H1 (cell line): ENCODE results near the gene EGLN2. TPM values are rescaled to one million over a fixed set of nuclear protein-coding genes. Genes with fewer than 3 reads are reported as not detected.

ENCODE experiments used
- BRCA1 ChIP-seq: IDR thresholded peaks from 2 replicates; pipeline ENCODE4 v1.6.1; 2012; ENCODE audit warnings: low read depth, low read length, improper control_type of control experiment
- CBX8 ChIP-seq: fragments of 300-800, 300-1000 bp; sonication (generic); IDR thresholded peaks from 2 replicates; pipeline ENCODE4 v1.7.1; 2016; ENCODE audit warnings: low read depth, low read length, borderline replicate concordance
- EP300 ChIP-seq, 2 experiments: IDR thresholded peaks; 1 replicate in 1 of 2; 2 replicates in 1 of 2; pipeline ENCODE4 v1.6.1; 2011 to 2012; ENCODE audit warnings: low read depth in 2 of 2, low read length in 2 of 2, mild to moderate bottlenecking in 2 of 2, borderline replicate concordance in 1 of 2, inconsistent platforms in 1 of 2, moderate library complexity in 1 of 2
- GABPA ChIP-seq: IDR thresholded peaks from 2 replicates; pipeline ENCODE4 v1.6.1; 2011; ENCODE audit warnings: mild to moderate bottlenecking, low read length, moderate library complexity, borderline replicate concordance; ENCODE audit not compliant: insufficient read depth
- HDAC2 ChIP-seq, 2 experiments: fragments of 300-600 bp in 1 of 2; sonication (generic) in 1 of 2; IDR thresholded peaks; 2 replicates each; pipeline ENCODE4 v1.6.1; 2011 to 2012; ENCODE audit warnings: low read depth in 2 of 2, low read length in 2 of 2, mild to moderate bottlenecking in 2 of 2, moderate library complexity in 2 of 2, borderline replicate concordance in 1 of 2, inconsistent platforms in 1 of 2
- JUND ChIP-seq: IDR thresholded peaks from 2 replicates; pipeline ENCODE4 v1.6.1; 2011; ENCODE audit warnings: mild to moderate bottlenecking, improper control_type of control experiment, low read length
- KDM1A ChIP-seq: fragments of 200-600, 300-600 bp; sonication (generic); IDR thresholded peaks from 2 replicates; pipeline ENCODE4 v1.7.1; 2016; ENCODE audit warnings: mild to moderate bottlenecking, low read length, borderline replicate concordance
- KDM5A ChIP-seq: fragments of 200-600 bp; IDR thresholded peaks from 2 replicates; pipeline ENCODE4 v1.7.1; 2012; ENCODE audit warnings: mild to moderate bottlenecking, low read length, inconsistent platforms, mixed read lengths
- MAFK ChIP-seq: IDR thresholded peaks from 2 replicates; pipeline ENCODE4 v1.6.1; 2012; ENCODE audit warnings: low read depth, mild to moderate bottlenecking, improper control_type of control experiment, low read length
- NANOG ChIP-seq: IDR thresholded peaks from 2 replicates; pipeline ENCODE4 v1.6.1; 2011; ENCODE audit warnings: low read length, low read depth, mild to moderate bottlenecking, inconsistent platforms; ENCODE audit not compliant: insufficient read depth, poor library complexity, severe bottlenecking
- POU5F1 ChIP-seq: IDR thresholded peaks from 2 replicates; pipeline ENCODE4 v1.6.1; 2011; ENCODE audit warnings: low read depth, mild to moderate bottlenecking, low read length, moderate library complexity
- RXRA ChIP-seq: IDR thresholded peaks from 2 replicates; pipeline ENCODE4 v1.6.1; 2011; ENCODE audit warnings: low read depth, mild to moderate bottlenecking, low read length, moderate library complexity; ENCODE audit not compliant: insufficient read depth
- SIN3A ChIP-seq, 2 experiments: IDR thresholded peaks in 1 of 2; conservative IDR thresholded peaks in 1 of 2; 2 replicates each; pipeline ENCODE4 v1.6.1; 2011 to 2012; ENCODE audit warnings: low read length in 2 of 2, improper control_type of control experiment in 1 of 2, low read depth in 1 of 2, mild to moderate bottlenecking in 1 of 2
- SP1 ChIP-seq: IDR thresholded peaks from 2 replicates; pipeline ENCODE4 v1.6.1; 2011; ENCODE audit warnings: low read depth, low read length
- SP2 ChIP-seq: IDR thresholded peaks from 2 replicates; pipeline ENCODE4 v1.6.1; 2012; ENCODE audit warnings: mild to moderate bottlenecking, low read length, inconsistent platforms
- TAF7 ChIP-seq: optimal IDR thresholded peaks from 2 replicates; pipeline ENCODE3; 2011; ENCODE audit warnings: low read depth, mild to moderate bottlenecking, inconsistent platforms, low read length, moderate library complexity, borderline replicate concordance
- TBP ChIP-seq: IDR thresholded peaks from 2 replicates; pipeline ENCODE4 v1.6.1; 2011; ENCODE audit warnings: low read depth, low read length, improper control_type of control experiment
- ZNF274 ChIP-seq: IDR thresholded peaks from 2 replicates; pipeline ENCODE4 v1.7.0; 2012; ENCODE audit warnings: low read length, borderline replicate concordance; ENCODE audit errors: extremely low read depth
- polyA plus RNA-seq, 7 experiments: library from polyadenylated mRNA; depleted of rRNA in 3 of 7; stranded (reverse) in 5 of 7; unstranded in 2 of 7; fragments of >200 nt in 5 of 7; fragments of 200-250 nt in 2 of 7; gene quantifications; 1 replicate in 5 of 7; 2 replicates in 1 of 7; 4 replicates in 1 of 7; pipeline versions ENCODE4 v1.2.1 to v1.2.3, GENCODE V29; 2011 to 2013; ENCODE audit warnings: missing spikeins in 2 of 7, mixed read lengths in 2 of 7
- total RNA-seq: library from RNA; stranded (reverse); fragmentation: NEBNext Ultra II Directional; extraction: Animal tissue kit (Norgen Biotek cat#: 25700); gene quantifications from 2 replicates; pipeline ENCODE4 v1.2.1, GENCODE V29; 2021
- TF ChIP-seq, protein P1 (sequence below), 3 experiments: IDR thresholded peaks; 1 replicate in 2 of 3; 2 replicates in 1 of 3; pipeline versions ENCODE4 v1.5.1 to v1.6.1; 2011; ENCODE audit warnings: low read length in 3 of 3, mild to moderate bottlenecking in 3 of 3, inconsistent platforms in 2 of 3, low read depth in 1 of 3, moderate library complexity in 1 of 3; ENCODE audit not compliant: insufficient read depth in 1 of 3; ENCODE audit errors: control extremely low read depth in 1 of 3
- TF ChIP-seq, protein P2 (sequence below): IDR thresholded peaks from 2 replicates; pipeline ENCODE4 v1.6.1; 2011; ENCODE audit warnings: low read depth, mild to moderate bottlenecking, low read length; ENCODE audit not compliant: insufficient read depth

The EGLN2 gene
- total and polyA plus RNA-seq, 2 of the 8 experiments (the other 6 are each of a cell fraction or from before 2014, with no cell fraction given): 86.9 to 103 TPM

DNA sequence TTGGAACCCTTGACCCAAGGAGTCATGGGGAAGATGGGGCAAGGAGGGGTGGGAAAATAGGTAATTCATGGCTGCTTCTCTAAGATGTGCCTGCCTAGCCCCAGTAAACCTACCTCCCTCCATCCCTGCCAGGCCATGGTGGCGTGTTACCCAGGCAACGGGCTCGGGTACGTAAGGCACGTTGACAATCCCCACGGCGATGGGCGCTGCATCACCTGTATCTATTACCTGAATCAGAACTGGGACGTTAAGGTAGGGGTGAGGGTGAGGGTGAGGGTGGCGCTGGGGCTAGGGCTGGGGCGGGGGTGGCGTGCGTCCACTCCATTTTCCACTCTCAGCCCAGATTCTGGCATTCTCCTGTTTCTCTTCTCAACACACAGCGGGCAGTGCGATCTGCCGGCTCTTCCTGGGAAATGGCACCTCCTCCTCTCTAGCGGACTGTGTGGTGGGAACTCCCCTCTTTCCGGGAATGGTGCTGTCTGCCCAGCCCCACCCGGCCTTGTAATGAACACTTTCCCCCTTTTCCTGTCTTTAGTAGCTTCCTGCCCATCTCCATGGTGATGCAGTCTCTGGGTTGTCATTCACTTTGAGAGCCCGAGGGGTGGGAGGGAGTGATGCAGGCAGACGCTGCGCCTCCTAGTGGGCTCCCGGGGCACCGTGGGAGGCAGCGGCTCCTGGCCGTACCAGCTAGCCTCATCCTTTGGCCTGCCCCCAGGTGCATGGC, 7.6 kb downstream of the EGLN2 start (continued):
- TF ChIP-seq JUND: peak; percentile 89
- no peak for TF ChIP-seq CBX8
- TF ChIP-seq TAF7: peak; percentile 36
- TF ChIP-seq EP300 (IDR thresholded peaks at IDR 0.05; ENCODE audit: borderline replicate concordance in 1 of 2, low read depth in 2 of 2, low read length in 2 of 2): peak; percentile 63 to 98
- TF ChIP-seq SIN3A (conservative IDR thresholded peaks at IDR 0.05 in 1 of 2, IDR thresholded peaks at IDR 0.05 in 1 of 2; ENCODE audit: low read depth in 1 of 2, low read length in 2 of 2): peak; percentile 64 to 92; a peak in 2 of 4 replicates
- TF ChIP-seq POU5F1: no peak
- no peak for TF ChIP-seq HDAC2 (IDR thresholded peaks at IDR 0.05; ENCODE audit: borderline replicate concordance in 1 of 2, low read depth in 2 of 2, low read length in 2 of 2)
- TF ChIP-seq, protein P1, sequence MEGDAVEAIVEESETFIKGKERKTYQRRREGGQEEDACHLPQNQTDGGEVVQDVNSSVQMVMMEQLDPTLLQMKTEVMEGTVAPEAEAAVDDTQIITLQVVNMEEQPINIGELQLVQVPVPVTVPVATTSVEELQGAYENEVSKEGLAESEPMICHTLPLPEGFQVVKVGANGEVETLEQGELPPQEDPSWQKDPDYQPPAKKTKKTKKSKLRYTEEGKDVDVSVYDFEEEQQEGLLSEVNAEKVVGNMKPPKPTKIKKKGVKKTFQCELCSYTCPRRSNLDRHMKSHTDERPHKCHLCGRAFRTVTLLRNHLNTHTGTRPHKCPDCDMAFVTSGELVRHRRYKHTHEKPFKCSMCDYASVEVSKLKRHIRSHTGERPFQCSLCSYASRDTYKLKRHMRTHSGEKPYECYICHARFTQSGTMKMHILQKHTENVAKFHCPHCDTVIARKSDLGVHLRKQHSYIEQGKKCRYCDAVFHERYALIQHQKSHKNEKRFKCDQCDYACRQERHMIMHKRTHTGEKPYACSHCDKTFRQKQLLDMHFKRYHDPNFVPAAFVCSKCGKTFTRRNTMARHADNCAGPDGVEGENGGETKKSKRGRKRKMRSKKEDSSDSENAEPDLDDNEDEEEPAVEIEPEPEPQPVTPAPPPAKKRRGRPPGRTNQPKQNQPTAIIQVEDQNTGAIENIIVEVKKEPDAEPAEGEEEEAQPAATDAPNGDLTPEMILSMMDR (IDR thresholded peaks at IDR 0.05; ENCODE audit: control extremely low read depth in 1 of 3, insufficient read depth in 1 of 3, low read depth in 1 of 3, low read length in 3 of 3): peak; percentile 84 to 98 (median 98)
- no peak for TF ChIP-seq KDM1A
- no peak for TF ChIP-seq SP2
- TF ChIP-seq RXRA: no peak
- no peak; the same call in 1 of the 2 replicates for TF ChIP-seq GABPA
- TF ChIP-seq, protein P2, sequence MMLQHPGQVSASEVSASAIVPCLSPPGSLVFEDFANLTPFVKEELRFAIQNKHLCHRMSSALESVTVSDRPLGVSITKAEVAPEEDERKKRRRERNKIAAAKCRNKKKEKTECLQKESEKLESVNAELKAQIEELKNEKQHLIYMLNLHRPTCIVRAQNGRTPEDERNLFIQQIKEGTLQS: no peak
- TF ChIP-seq ZNF274: no peak
- no peak; the same call in 1 of the 2 replicates for TF ChIP-seq BRCA1
- no peak for TF ChIP-seq KDM5A
- TF ChIP-seq MAFK: no peak
- 0 out of 2 replicates have a peak, but pooled peaks have one; percentile 36 for TF ChIP-seq TBP
- TF ChIP-seq SP1: peak; percentile 84
- TF ChIP-seq NANOG: no peak
